ENCODE measurements around the gene PIP.

- TF ChIP-seq CTCF (IDR thresholded peaks at IDR 0.05) (no peak), CHD4 (IDR thresholded peaks at IDR 0.05; ENCODE audit: borderline replicate concordance) (no peak), BCL3 (IDR thresholded peaks at IDR 0.05) (no peak)
These were observed 2.8 kb upstream of the PIP start for GRCh38 chr7:143129051-143129450.

Measured in A549 (cell line).